Stimulated activated CD8-positive, alpha-beta memory T cell treated with anti-CD3 and anti-CD28 coated beads, Interleukin-15, amount 100 ng/mL, for 1 hour (primary cell): ENCODE data around the gene PF4V1.
"Not testable (repeated sequence)": the region's sequence is repeated elsewhere in the genome, so short reads cannot be mapped to it uniquely, and the experiment has no call there.

Source experiments
- DNase-seq: peaks from one replicate; pipeline ENCODE4 v3.0.0-alpha.2; 2020; ENCODE audit warnings: low read depth

The PF4V1 gene

GRCh38 chr4:73870768-73871167, 17.7 kb downstream of the PF4V1 start:
- no peak for DNase-seq

- DNase-seq, result no peak
Observed at GRCh38 chr4:73871511-73872310, 18.6 kb downstream of the PF4V1 start.

- no peak for DNase-seq
Observed at GRCh38 chr4:73872316-73873108, 19.4 kb downstream of the PF4V1 start.

GRCh38 chr4:73874386-73874785, 21.3 kb downstream of the PF4V1 start:
- DNase-seq, result no peak

- DNase-seq, result no peak
Observed at GRCh38 chr4:73875401-73875800, 22.3 kb downstream of the PF4V1 start.

GRCh38 chr4:73883306-73883705, 30.2 kb downstream of the PF4V1 start:
- no peak for DNase-seq

- DNase-seq, result no peak
Observed at GRCh38 chr4:73885574-73886267, 32.6 kb downstream of the PF4V1 start.

GRCh38 chr4:73891326-73891725, 38.2 kb downstream of the PF4V1 start:
- DNase-seq, result no peak

GRCh38 chr4:73891739-73892405, 38.8 kb downstream of the PF4V1 start:
- no peak for DNase-seq

GRCh38 chr4:73892966-73893365, 39.9 kb downstream of the PF4V1 start:
- DNase-seq, result no peak

GRCh38 chr4:73894001-73894400, 40.9 kb downstream of the PF4V1 start:
- DNase-seq, result no peak

- no peak for DNase-seq
Observed at GRCh38 chr4:73895201-73896175, 42.4 kb downstream of the PF4V1 start.

- DNase-seq, result no peak
Observed at GRCh38 chr4:73896416-73896815, 43.3 kb downstream of the PF4V1 start.

- DNase-seq, result no peak
Observed at GRCh38 chr4:73897380-73898136, 44.5 kb downstream of the PF4V1 start.

- DNase-seq, result not testable (repeated sequence)
Observed at GRCh38 chr4:73899338-73899737, 46.2 kb downstream of the PF4V1 start.

GRCh38 chr4:73901031-73901430, 47.9 kb downstream of the PF4V1 start:
- DNase-seq, result no peak

GRCh38 chr4:73902038-73902637, 49.0 kb downstream of the PF4V1 start:
- DNase-seq, result no peak

GRCh38 chr4:73902817-73903547, 49.9 kb downstream of the PF4V1 start:
- no peak for DNase-seq
